Right renal cortex interstitium (tissue), 3 donors: ENCODE measurements around the gene TRIM29. TPM values are rescaled to one million over a fixed set of nuclear protein-coding genes. Genes with fewer than 3 reads are reported as not detected.
A peak's percentile ranks its signal among the peaks of the same experiment; 100 is the strongest.

Experiments used
- DNase-seq, 3 donors: peaks; one replicate each; pipeline ENCODE4 v3.0.0-alpha.2; 2013; ENCODE audit warnings: low read depth in 3 of 3, low spot score in 2 of 3
- polyA plus RNA-seq, 3 donors: library from polyadenylated mRNA; unstranded; fragments of 120-200 nt; gene quantifications; one replicate each; pipeline ENCODE4 v1.2.1, GENCODE V29; 2013; ENCODE audit not compliant: insufficient read length in 3 of 3

TRIM29 gene
- polyA plus RNA-seq, 3 donors, result 0.98 to 1.5 (median 1.0) TPM

DNA sequence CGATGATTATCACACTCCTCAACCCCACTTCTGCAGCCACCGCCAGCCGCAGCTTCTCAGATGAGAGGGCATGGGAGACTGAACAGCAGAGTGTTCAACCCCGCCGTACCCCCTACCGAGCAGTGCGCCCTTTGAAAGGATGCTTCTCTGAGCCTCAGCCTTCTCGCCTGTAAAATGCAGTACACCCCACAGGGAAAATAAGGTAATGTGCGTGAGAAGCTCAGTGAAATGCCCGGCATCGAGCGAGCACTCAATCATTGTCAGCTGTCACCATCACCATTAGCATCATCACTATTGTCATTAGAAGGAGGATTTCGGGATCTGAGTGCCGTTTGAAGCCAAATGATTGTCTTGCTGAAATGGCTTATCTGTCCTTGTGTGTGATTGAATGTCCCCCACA, 13.6 kb downstream of the TRIM29 start:
- no peak for DNase-seq

DNA sequence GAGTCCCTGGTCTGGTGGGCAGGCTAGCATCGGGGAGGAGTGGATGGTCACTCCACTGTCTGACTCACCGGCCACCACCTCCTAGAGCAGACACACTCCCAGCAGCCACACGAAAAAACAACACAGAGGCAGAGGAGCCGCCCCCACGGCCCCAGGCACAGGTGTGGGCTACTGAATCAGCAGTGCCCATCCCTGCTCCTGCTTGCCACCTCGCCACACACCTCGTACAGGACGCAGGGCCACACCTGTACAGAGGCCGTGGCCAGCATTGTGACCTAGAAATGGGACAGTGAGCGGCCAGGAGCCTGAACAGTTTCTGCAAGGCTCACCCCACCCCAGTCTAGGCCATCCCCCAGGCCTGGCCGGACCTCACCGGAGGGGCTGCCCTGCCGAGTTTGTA, 14.0 kb downstream of the TRIM29 start:
- DNase-seq, result no peak

DNA sequence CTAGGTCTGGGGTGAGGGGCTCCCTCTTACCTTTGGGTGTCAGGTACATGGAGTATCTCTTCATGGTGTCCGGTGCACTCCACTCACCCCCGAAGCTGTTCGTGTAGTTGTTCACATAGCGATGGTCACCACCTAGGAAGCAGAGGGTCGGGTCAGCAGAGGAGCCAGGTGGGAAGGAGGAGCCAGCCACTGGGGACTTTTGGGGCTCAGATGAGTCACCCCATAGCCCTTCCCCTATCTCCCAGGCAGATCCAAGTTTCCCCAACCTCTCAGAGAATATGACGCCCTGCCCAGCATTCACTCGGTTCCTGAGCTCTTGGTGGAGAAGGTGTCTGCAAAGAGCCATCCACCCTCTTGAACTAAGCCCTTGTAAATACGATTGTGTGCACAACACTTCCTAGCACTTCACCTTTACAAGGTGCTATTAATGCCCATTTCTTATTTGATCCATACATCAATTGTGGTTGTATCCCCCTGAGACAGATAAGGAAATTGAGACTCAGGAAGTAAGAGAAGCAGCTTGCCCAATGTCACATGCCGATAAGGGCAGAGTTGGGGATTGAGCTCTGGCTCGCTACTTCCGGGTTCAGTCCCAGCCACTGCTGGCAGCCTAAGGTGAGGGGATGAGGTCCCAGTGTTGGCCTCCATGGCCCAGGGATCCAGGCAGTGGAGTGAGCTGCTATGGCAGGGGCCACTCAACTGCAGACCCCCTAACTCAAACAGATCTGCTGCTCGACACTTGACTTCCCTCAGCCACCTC, 14.8 kb downstream of the TRIM29 start:
- DNase-seq, result no peak

- DNase-seq, result no peak
Measured at GRCh38 chr11:120121914-120122473, 15.9 kb downstream of the TRIM29 start.

- no peak for DNase-seq
Measured at GRCh38 chr11:120121336-120121735, 16.6 kb downstream of the TRIM29 start.

- DNase-seq, result no peak
Measured at GRCh38 chr11:120120805-120121335, 17.0 kb downstream of the TRIM29 start.

DNA sequence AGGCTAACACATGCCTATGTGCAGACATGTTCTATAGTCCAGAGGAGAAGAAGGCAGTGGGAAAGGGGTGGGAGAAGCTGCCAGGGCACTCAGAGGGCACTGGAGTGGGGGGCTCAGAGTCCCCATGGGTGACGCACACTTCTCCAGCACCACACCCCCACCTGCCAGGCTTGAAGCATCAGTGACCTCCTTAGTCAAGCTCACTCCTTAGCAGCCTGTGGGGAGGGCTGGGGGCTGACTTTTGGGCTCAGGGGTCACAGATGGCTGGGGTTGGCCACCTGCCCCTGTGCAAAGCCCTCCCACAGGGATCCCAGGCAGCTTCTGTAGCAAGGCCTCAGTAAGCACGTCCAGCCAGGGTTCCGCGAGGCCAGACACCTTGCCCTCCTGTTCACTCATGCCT, 18.8 kb downstream of the TRIM29 start:
- DNase-seq, result no peak

GRCh38 chr11:120117991-120118390, 19.9 kb downstream of the TRIM29 start:
- DNase-seq, result no peak

DNA sequence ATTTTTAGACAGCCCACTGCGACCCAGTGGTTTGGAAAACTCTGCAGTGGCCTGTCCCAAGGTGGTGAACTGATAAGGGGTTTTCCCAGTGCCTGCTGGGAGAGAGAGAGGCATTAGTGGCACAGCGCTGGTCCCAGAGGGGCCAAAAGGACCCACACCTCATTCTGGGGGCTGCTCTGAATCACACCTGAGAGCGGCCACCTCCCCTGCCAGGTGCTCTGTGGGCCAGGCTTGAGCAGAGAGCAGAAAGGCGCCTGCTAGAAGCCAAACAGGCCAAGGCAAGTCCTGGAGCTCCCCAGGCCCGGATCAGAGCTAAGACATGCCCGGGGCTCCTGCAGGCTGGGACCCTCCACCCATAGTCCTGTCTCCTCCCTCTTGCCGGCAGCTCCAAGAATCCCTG, 20.9 kb downstream of the TRIM29 start:
- no peak for DNase-seq

DNA sequence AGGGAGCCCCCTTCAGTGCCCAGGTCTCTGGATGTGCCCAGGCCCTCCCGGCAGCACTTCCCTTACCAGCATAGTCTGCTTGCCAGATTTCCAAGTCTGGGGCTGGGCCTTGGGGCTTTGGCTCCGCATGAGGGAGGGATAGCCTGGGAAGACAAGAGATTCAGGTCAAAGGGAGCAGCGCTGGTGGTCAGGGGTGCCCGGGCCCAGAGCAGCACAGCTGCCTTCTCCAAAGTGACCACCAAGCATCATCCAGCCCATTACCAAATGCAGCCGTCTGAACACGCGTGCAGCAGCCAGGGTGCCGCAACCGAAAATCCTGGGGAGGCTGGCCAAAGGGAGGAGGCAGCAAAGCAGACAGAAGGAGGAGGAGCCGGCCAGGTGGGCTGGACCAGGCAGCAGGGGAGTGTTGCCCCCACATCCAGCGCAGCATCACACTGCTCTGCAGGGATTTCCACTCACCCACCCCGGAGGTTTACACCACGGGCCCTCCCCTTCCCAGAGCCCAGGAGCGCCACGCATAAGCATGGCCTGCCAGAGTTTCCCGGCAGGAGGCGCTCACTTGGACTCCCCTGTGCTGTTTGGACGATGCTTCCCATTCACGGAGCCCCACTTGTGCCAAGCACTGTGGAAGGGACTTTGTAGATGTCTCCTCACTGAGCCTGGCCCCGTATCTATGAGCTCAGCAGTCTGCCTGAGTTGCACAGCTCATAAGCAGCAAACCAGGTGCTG, 22.5 kb downstream of the TRIM29 start:
- no peak for DNase-seq

DNA sequence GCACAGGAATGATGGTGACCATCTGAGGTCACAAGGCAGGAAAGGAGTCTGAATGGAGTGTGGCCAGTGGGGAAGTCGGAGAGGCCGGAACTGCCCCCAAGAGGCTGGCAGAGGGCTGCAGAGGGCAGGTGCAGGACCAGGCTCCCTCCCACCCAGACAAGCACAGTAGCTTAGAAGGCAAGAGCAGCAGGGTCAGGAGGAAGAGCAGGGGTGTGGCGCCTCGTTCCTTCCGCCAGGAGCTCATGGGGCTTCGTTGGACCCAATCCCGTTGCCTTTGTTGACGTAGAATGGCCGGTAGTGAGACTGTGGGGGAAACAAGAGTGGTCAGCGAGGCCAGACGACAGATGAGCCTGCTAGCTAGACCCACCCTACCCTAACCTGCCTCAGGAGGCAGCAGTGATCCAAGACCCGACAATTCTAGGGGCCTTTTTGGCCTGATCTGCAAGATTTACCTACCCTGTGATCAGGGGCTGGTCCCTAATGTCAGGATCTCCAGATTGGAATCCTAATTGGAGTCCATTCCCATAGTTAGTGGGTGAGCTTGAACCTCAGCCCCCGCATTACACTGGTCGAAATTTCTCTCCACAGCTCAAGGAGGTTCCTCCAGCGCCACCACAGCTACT, 25.6 kb downstream of the TRIM29 start:
- DNase-seq, result no peak

GRCh38 chr11:120109531-120109930, 28.4 kb downstream of the TRIM29 start:
- DNase-seq, result no peak

- no peak for DNase-seq
Measured at GRCh38 chr11:120108785-120109168, 29.1 kb downstream of the TRIM29 start.

DNA sequence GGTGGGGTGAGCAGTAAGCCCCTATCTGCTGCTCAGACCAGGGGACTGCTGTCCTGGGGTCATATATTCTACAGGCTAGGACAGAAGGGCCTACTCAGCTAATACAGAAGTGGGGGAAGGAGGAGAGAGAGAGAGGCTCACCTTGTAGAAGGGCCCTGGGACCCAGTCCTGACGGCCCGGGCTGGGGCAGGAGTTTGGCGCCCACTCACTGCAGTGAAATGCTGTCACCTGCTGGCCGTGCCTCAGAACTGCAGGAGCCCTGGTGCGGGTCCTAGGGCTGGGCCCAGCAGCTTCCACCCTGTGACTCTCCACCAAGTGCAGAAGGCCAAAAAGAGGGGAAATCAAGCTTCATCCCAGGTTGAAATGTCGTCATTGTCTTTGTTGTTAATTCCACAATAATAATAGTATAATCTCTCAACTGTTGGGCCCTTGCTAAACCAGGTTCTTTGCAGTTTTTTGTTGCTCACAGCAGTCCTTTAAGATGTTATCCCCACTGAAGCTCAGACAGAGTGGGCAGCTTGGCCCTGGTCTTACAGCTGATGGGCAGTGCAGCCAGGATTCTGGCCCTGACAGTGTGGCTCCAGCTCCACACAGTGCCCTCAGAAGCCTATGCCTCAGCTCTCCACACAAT, 29.6 kb downstream of the TRIM29 start:
- peak in 1 of 3 donors; percentile 40 for DNase-seq

DNA sequence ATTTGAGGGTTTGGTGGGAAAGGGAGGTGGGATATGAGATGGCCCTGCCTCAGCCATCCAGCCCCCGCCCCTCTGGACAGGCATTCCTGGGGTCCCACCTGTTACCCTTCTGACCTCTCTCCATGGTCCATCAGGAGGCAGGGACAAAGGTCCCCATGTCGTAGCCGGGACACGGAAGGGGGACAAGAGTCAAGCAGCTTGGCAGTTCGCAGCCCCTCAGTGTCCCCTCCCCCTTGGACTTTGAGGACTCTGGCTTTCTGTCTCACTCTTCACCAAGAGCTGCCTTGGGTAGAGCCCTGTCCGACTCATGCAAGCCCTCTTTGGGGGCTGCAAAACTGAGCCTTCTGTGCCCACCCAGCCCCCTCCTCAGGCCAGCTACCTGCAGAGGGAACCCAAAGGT, 30.2 kb downstream of the TRIM29 start:
- DNase-seq, result no peak

DNA sequence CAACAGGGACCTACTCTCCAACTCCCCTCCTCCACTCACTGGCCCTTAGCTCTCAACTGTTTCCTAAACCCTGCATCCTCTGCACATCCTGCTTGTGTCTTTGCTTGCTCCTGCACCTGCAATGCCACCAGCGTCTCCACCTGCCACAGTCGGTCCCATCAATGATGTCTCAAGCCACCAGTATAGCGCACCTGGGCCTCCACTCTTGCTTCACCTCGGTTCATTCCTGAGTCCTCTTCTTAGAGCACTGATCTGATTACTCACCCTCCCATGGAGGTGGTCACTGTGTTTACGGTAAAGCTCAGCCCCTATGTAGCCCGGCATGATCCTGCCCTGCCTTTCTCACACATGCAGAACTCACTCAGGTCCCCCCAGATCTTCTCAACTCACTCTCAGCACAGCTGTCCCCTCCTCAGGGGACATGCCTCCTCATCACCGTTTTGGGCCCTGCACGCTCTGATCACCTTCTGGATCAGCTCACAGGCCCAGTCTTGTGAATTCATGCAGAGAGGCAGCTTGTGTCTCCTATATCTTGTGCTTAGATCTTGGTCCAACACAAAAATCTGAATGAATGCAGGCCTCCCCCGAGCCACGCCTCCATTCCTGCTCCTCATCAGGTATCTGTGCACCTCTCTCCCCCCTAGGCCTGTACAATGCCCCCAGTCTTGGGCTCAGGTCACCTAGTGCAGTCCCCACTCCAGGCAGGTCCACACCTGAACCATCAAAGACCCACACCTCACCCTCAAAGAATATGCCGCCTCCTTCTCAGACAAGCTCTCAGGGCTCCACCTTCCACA, 31.4 kb downstream of the TRIM29 start:
- no peak for DNase-seq

DNA sequence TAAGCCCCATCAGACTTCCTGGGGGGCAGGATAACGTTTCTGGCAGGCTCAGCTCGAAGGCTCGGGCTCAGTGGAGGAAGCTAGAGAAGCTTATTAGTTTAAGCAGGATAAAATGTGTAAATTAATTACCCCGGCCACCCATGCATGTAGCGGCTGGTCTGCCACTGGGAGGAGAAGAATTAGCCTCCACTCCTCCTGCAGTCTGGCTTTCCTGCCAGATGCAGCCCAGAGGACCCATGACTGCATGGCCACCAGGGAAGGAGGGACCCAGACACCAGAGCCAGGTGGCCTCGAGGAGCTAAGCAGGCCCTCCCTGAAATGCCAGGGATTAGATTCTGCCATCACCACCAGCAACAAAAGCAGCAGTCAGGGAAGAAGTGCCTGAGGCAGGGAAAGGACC, 32.3 kb downstream of the TRIM29 start:
- DNase-seq, result no peak

DNA sequence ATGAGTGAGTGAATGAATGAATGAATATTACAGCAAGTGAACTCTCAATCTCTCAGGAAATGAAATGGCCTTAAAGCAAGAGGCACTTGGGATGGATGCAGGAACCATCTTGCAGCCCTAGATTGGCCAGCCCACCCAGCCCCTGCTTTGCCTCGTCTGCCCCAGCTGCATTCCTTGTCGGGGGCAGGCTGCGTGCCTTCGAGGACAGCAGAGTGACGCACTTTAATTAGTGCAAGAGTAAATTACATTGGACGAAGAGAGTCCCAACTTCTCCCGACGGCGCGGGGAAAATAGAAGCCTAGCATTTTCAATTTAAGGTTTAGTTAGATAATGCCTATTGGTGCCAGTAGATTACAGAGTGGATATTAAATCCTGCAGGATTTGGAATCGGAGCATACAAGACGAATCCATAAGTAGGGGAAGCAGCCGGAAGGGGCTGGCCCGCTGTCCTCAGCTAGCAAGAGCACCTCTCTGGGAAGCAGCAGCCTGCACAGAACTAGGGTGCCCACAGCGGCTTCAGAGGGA, 33.8 kb downstream of the TRIM29 start:
- DNase-seq, result no peak

GRCh38 chr11:120102864-120103122, 35.1 kb downstream of the TRIM29 start:
- no peak for DNase-seq
